Pancreas (tissue), 10 donors: ENCODE measurements around the gene TM6SF1. TPM values are rescaled to one million over a fixed set of nuclear protein-coding genes. Genes with fewer than 3 reads are reported as not detected.

Source experiments
- ATAC-seq, 4 donors: fragments of 200-7000 bp; cut with Tn5 transposase; one replicate each; pipeline versions ENCODE4 v1.8.0 to v1.9.1; 2020; ENCODE audit warnings: mild to moderate bottlenecking in 4 of 4, moderate library complexity in 4 of 4
- DNase-seq, 6 donors: peaks; one replicate each; pipeline ENCODE4 v3.0.0-alpha.2; 2020
- FAIRE-seq: peaks from 2 replicates; lab custom pipeline; 2012; peaks lifted over from hg19 to GRCh38; lab: Jason Lieb, UNC
- H3K27ac ChIP-seq, 4 donors: fragments of 200-600 bp; sonication (generic); 1 replicate in 3 of 4; 2 replicates in 1 of 4; pipeline versions ENCODE4 v1.5.0 to v1.8.0; 2020
- H3K27me3 ChIP-seq, 4 donors: fragments of 200-600 bp; one replicate each; pipeline ENCODE4 v1.8.0; 2021
- H3K36me3 ChIP-seq, 3 donors: fragments of 200-600 bp; sonication (generic) in 1 of 3; one replicate each; pipeline versions ENCODE4 v1.5.0 to v1.8.0; 2020 to 2021
- H3K4me1 ChIP-seq, 3 donors: fragments of 200-600 bp; one replicate each; pipeline ENCODE4 v1.8.0; 2021
- H3K4me3 ChIP-seq, 4 donors: fragments of 200-600 bp; sonication (generic) in 2 of 4; one replicate each; pipeline versions ENCODE4 v1.5.0 to v1.8.0; 2020 to 2021
- H3K9me3 ChIP-seq, 4 donors: fragments of 200-600 bp; one replicate each; pipeline ENCODE4 v1.8.0; 2021
- CTCF ChIP-seq, 4 donors: fragments of 200-600 bp; sonication (generic) in 3 of 4; IDR thresholded peaks; one replicate each; pipeline versions ENCODE4 v1.5.0 to v1.8.0; 2021; ENCODE audit warnings: antibody characterized with exemption in 4 of 4
- WGBS, 2 donors: extraction: QIAGEN DNeasy Blood & Tissue Kit; methylation state at CpG; one replicate each; pipeline ENCODE4 v1.1.7; 2013; 5-methylcytosine and 5-hydroxymethylcytosine counted together
- intact Hi-C, 3 donors: fragments of 100-400 bp; cut with DNase I; formaldehyde crosslinking; loops; one replicate each; pipeline versions ENCODE4 v1.11.1 to v1.14.2; 2022
- polyA plus RNA-seq, 2 donors: library from polyadenylated mRNA; stranded (reverse); fragments of 200-250 nt; gene quantifications; one replicate each; pipeline ENCODE4 v1.2.3, GENCODE V29; 2013
- total RNA-seq, 6 donors: library from RNA; stranded (reverse); fragmentation: NEBNext Ultra II Directional in 4 of 6; extraction: Animal tissue kit (Norgen Biotek cat#: 25700) in 4 of 6; gene quantifications; one replicate each; pipeline versions ENCODE4 v1.2.1 to v1.2.4, GENCODE V29; 2021 to 2023
- donor health status: healthy with polysubstance abuse.
- donor health status: DM: no; HTN: no; CAD: no; lungs with moderate emphysema.
- donor health status: DM: no; HTN: no; CAD: no.
- donor health status: control.
- donor health status: control.
- donor health status: Bipolar disorder and iron deficiency.
- donor health status: DM: yes; HTN: yes; CAD: no.
- donor health status: DM: no; HTN: no; CAD: no.
- donor health status: DM: no; HTN: no; CAD: no.
- donor health status: DM: yes; HTN: yes; CAD: no.

Gene TM6SF1
- total and polyA plus RNA-seq, 8 donors = 0.19 to 6.0 (median 1.0) TPM

GRCh38 chr15:83113881-83114674 is 6.6 kb downstream of the TM6SF1 start:
- H3K36me3 ChIP-seq = no peaks in the 10 kb centered on the region
- no peaks in the 10 kb centered on the region for H3K9me3 ChIP-seq
- no peak overlapping the region for H3K27ac ChIP-seq
- DNase-seq = no peak
- no peak for FAIRE-seq
- TF ChIP-seq CTCF (IDR thresholded peaks at IDR 0.05) = no peak
- no peak for ATAC-seq
- H3K27me3 ChIP-seq = no peaks in the 10 kb centered on the region
- no peak overlapping the region for H3K4me3 ChIP-seq
- no peaks in the 10 kb centered on the region for H3K4me1 ChIP-seq
- WGBS, 2 donors = 75 to 78% methylated on average over 5 of the region's 5 CpGs
- intact Hi-C loops = no loop called here

GRCh38 chr15:83114856-83115255 is 7.4 kb downstream of the TM6SF1 start:
- H3K9me3 ChIP-seq = no peaks in the 10 kb centered on the region

GRCh38 chr15:83115410-83115809 is 8.0 kb downstream of the TM6SF1 start:
- 79 to 83% methylated on average over 3 of the region's 3 CpGs for WGBS, 2 donors

More at GRCh38 chr15:83114856-83115255, 7.4 kb downstream of the TM6SF1 start:
- DNase-seq (no peak), FAIRE-seq (no peak), ATAC-seq (no peak)
- H3K27ac ChIP-seq = no peak overlapping the region
- H3K27me3 ChIP-seq = no peaks in the 10 kb centered on the region
- H3K36me3 ChIP-seq = no peaks in the 10 kb centered on the region
- 82 to 88% methylated on average over 6 of the region's 6 CpGs for WGBS, 2 donors
- intact Hi-C loops = no loop called here
- H3K4me3 ChIP-seq = no peak overlapping the region
- H3K4me1 ChIP-seq = no peaks in the 10 kb centered on the region
- TF ChIP-seq CTCF (IDR thresholded peaks at IDR 0.05) = no peak

GRCh38 chr15:83115831-83116565 is 8.6 kb downstream of the TM6SF1 start:
- Histone ChIP-seq H3K9me3 (no peaks in the 10 kb centered on the region), H3K27me3 (no peaks in the 10 kb centered on the region), H3K4me1 (no peaks in the 10 kb centered on the region), H3K36me3 (no peaks in the 10 kb centered on the region), H3K4me3 (no peak overlapping the region), H3K27ac (no peak overlapping the region)
- intact Hi-C loops = no loop called here
- 82 to 87% methylated on average over 11 of the region's 11 CpGs for WGBS, 2 donors
- DNase-seq (no peak), FAIRE-seq (no peak), ATAC-seq (no peak)
- TF ChIP-seq CTCF (IDR thresholded peaks at IDR 0.05) = no peak

More at GRCh38 chr15:83115410-83115809, 8.0 kb downstream of the TM6SF1 start:
- Histone ChIP-seq H3K4me1 (no peaks in the 10 kb centered on the region), H3K27me3 (no peaks in the 10 kb centered on the region), H3K36me3 (no peaks in the 10 kb centered on the region), H3K4me3 (no peak overlapping the region), H3K27ac (no peak overlapping the region), H3K9me3 (no peaks in the 10 kb centered on the region)
- intact Hi-C loops = no loop called here
- TF ChIP-seq CTCF (IDR thresholded peaks at IDR 0.05) = no peak
- no peak for ATAC-seq
- no peak for DNase-seq
- FAIRE-seq = no peak
